Measurements from ENCODE around the gene UNC93B1. TPM values are rescaled to one million over a fixed set of nuclear protein-coding genes. Genes with fewer than 3 reads are reported as not detected.

The UNC93B1 gene
- total RNA-seq, 1 donor: 62.7 TPM

DNA sequence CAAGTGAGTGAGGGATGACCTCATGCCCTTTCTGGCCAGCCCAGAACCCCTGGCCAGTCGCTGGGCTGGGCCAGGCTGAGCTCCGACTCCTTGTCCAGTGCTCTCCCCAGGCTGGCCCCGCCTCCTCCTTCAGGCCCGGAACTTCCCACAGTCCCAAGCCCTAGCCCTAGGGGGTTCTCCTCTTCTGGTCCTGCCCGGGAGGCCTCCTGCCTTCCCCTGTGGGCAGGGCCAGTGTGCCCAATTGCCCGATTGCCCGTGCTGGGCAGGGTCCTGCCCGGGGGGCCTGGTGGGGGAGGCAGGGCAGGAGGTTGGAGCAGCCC, 39.1 kb upstream of the UNC93B1 start:
- no peaks in the 10 kb centered on the region for H3K9me3 ChIP-seq (ENCODE audit: low read depth, low read length)
- no peak overlapping the region for H3K4me3 ChIP-seq (ENCODE audit: low read length)
- H3K27me3 ChIP-seq (ENCODE audit: insufficient read depth, low read length): no peaks in the 10 kb centered on the region
- H3K4me1 ChIP-seq (ENCODE audit: insufficient read depth, low read length): peaks cover 27% of the 10 kb centered on the region

DNA sequence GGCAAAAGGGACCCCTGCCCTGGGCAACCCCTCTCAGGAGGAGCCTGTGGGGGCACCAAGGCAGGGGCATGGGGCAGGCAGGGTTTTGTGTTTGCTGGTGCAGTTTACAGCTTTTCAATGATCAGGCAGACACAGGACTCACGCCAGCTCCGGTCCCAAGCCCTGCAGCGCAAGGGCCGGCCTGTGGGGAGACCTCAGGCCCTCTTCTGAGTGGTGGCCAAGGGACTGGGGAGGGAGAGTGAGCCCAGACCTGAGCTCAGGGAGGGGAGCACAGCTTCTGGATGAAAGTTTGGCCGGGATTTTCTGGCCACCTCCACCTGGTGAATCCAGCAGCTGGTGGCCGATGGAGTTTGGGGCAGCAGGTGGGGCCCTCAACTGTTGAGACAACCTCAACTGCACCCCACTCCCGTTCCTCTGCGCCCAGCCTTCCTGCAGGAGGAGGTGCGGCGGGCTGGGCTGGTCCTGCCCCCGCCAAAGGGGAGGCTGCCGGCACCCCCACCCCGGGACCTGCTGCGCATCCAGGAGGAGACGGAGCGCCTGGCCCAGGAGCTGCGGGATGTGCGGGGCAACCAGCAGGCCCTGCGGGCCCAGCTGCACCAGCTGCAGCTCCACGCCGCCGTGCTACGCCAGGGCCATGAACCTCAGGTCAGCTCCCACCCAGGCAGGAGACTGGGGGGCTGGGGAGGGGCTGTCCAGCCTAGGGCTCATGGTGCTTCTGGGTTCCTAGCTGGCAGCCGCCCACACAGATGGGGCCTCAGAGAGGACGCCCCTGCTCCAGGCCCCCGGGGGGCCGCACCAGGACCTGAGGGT, 38.5 kb upstream of the UNC93B1 start:
- Histone ChIP-seq H3K4me1 (ENCODE audit: insufficient read depth, low read length) (peaks cover 32% of the 10 kb centered on the region), H3K4me3 (ENCODE audit: low read length) (no peak overlapping the region), H3K9me3 (ENCODE audit: low read depth, low read length) (no peaks in the 10 kb centered on the region), H3K27me3 (ENCODE audit: insufficient read depth, low read length) (no peaks in the 10 kb centered on the region)

DNA sequence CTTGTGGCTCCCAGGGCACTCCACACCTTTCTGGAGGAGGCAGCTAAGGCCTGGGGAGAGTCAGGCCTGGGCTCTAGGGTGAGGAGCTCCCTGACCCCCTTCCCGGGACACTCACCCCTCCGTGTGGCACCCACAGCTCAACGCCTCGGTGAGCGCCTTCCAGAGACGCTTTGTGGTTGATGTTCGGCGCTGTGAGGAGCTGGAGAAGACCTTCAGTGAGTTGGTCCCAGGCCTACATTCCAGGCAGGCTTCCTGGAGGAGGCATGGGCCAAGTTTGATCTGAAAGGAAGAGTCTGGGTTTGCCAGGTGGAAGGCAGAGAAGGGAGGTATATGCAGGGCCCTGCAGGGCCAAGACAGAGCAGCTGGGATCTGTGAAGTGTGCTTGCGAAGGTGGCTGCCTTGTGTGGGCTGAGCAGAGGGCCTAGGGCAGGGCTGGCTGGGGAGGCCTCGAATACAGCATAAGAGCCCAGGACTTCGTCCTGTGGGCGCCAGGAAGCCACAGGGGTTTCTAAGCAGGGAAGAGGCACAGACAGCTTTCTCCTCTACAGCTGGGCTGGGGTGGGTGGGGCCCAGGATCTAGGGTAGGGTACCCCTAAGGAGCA, 37.8 kb upstream of the UNC93B1 start:
- H3K27me3 ChIP-seq (ENCODE audit: insufficient read depth, low read length): no peaks in the 10 kb centered on the region
- H3K4me3 ChIP-seq (ENCODE audit: low read length): no peak overlapping the region
- no peaks in the 10 kb centered on the region for H3K9me3 ChIP-seq (ENCODE audit: low read depth, low read length)
- peaks cover 39% of the 10 kb centered on the region for H3K4me1 ChIP-seq (ENCODE audit: insufficient read depth, low read length)

DNA sequence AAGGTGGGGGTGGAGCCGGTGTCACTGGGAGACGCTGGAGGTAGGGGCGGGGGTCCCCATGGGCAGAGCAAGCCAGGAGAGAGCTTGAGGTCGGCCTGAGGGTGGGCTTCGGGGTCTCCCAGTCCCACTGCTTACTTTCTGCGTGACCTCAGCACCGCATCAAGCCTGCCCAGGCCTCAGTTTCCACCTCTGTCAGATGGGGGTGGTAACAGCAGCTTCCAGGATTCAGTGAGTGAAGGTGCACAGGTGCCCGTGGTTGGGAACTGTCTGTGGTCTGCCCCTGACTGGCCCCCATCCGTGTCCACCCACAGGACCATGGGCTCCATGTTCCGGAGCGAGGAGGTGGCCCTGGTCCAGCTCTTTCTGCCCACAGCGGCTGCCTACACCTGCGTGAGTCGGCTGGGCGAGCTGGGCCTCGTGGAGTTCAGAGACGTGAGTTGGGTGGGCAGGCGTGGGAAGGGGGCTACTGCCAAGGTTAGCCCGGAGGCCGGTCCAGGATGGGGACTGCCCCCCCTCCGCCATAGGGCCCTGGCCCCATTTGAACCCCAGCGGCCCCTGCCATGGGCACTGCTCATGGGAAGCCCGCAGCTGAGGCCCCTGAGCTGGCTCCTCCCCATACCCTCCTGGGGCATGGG, 37.2 kb upstream of the UNC93B1 start:
- Histone ChIP-seq H3K4me3 (ENCODE audit: low read length) (peak overlapping the region; percentile 72), H3K9me3 (ENCODE audit: low read depth, low read length) (no peaks in the 10 kb centered on the region), H3K27me3 (ENCODE audit: insufficient read depth, low read length) (no peaks in the 10 kb centered on the region), H3K4me1 (ENCODE audit: insufficient read depth, low read length) (peaks cover 46% of the 10 kb centered on the region)

DNA sequence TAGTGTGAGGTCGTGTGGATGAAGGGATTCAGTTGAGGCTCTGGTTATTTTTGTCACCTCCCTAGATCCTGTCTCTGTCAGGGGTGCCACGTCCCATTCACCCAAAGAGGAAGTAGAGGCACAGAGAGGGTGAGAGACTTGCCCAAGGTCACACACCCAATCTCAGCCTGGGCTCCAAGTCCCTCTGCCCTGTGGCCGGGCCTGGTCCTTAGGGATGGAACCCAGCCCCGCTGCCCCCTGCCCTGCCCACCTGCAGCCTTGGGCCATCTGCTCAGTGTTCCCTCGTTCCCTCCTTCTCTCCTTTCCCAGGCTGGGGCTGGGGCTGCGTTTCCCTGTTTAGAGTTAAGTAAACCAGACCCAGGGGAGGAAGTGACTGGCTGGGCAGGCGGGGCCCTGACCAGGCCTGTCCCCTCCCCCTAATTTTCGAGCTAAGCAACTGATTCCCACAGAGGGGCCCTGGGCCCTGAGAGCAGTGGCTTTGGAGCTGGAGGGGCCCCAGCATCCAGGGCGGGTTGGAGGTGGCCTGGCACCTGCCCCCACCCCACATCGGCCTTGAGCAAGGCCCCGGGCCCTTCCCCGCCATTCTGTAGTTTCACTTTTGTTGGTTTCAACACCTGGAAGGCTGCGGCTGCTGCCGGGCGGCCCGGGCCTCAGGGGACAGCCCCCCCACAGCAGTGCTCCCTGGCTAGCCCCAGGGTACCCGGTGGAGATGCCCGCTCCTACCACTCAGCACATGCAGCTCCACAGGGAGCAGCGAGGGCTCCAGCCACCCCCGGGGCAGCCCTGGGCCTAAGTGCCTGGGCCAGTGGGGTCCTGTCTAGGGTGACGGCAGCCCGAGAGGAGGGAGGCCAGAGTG, 36.4 kb upstream of the UNC93B1 start:
- Histone ChIP-seq H3K4me1 (ENCODE audit: insufficient read depth, low read length) (peaks cover 53% of the 10 kb centered on the region), H3K9me3 (ENCODE audit: low read depth, low read length) (no peaks in the 10 kb centered on the region), H3K27me3 (ENCODE audit: insufficient read depth, low read length) (no peaks in the 10 kb centered on the region), H3K4me3 (ENCODE audit: low read length) (peak overlapping the region; percentile 72)

DNA sequence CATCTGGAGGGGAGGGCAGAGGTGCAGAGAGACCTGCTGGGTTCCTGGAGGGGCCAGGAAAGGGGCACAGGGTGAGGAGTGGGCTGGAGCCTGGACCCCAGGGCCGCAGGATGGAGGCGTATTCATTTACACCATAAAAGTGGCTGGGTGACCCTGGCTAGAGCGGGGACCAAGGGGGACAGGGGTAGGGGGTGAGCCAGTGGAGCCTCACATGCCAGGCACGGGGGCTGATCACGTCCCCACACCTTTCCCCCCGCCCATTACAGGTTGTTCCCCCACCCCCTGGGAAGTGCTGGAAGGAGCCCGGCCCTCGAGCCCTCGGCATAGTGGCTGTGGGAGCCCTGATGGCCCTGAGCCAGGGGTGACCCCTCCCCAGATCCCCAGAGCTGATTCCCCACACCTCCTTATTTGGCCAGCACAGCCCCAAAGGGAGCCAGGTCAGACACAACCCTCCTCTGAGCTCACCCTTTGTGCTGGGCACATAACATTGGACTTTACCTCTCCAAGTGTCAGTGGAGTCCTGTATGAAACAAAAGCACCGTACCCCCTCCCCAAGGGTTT, 35.7 kb upstream of the UNC93B1 start:
- Histone ChIP-seq H3K9me3 (ENCODE audit: low read depth, low read length) (no peaks in the 10 kb centered on the region), H3K4me1 (ENCODE audit: insufficient read depth, low read length) (peaks cover 57% of the 10 kb centered on the region), H3K27me3 (ENCODE audit: insufficient read depth, low read length) (no peaks in the 10 kb centered on the region), H3K4me3 (ENCODE audit: low read length) (peak overlapping the region; percentile 72)

DNA sequence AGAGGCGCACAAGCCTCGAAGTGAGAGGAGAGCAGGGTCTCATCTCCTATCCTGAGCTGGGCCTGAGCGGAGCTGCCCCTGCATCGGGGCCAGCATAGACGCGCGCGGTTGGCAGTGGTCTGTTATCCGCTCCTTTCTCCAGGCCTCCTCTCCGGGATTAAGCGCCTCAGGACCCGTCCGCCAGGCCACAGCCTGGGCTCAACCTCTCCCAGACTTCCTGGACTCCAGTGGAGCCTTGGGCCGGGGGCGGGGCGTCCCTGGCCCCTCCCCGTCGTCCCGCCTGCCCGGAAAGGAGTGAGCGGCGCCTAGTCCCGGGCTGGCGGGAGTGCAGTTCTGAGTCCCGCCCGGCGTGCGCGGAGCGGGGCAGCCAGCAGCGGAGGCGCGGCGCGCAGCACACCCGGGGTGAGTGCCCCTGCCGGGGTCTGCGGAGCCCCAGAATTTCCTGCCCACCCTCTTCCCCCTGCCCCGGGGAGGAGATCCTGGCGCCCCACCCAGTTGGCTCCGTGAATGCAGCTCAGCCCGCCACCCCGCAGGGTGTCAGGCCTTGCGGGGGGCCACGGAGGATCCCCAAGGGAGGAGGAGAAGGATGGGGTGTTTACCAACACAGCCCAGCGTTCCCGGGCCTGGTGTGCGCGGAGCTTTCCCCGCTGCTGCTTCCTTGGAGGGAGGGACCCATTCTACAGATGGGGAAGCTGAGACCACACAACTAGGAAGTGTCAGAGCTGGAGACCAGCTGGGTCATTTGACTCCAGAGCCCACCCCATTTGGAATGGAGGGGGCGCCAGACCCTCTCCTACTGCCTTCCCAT, 35.0 kb upstream of the UNC93B1 start, which contains the start of gene TCIRG1:
TSS of gene TCIRG1 (plus strand) at position 308 of the 808 bp plus-strand sequence. CDS start 2,247 bp downstream, outside the sequence.
- H3K4me1 ChIP-seq (ENCODE audit: insufficient read depth, low read length): peaks cover 57% of the 10 kb centered on the region

DNA sequence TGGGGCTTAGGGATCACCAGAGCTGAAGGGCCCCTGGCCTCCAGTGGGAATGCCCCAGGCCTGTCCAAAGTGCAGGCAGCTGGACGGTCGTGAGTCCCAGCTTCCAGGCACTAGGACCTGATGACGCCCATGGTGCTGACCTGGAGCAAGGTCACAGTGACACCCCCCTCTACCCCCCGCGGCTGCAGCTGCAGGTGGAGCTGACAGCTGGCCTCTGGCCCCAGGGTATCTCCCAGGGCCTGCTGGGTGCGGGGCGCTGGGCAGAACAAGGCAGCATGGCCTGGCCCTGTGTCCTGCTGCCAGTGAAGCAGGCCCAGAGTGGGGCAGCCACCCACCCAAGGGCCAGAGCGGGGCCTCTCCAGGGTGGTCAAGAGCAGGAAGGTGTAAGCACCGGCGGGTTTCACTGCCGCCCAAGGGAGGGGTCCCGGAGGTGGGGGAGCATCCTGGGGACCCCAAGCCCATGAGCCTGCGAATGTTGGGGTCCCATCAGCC, 34.4 kb upstream of the UNC93B1 start:
- H3K4me1 ChIP-seq (ENCODE audit: insufficient read depth, low read length): peaks cover 57% of the 10 kb centered on the region

More for the DNA sequence above, 35.0 kb upstream of the UNC93B1 start, which contains the start of gene TCIRG1:
- Histone ChIP-seq H3K4me3 (ENCODE audit: low read length) (peak within 1 kb of the TSS; percentile 72), H3K9me3 (ENCODE audit: low read depth, low read length) (no peaks in the 10 kb centered on the region), H3K27me3 (ENCODE audit: insufficient read depth, low read length) (no peaks in the 10 kb centered on the region)

DNA sequence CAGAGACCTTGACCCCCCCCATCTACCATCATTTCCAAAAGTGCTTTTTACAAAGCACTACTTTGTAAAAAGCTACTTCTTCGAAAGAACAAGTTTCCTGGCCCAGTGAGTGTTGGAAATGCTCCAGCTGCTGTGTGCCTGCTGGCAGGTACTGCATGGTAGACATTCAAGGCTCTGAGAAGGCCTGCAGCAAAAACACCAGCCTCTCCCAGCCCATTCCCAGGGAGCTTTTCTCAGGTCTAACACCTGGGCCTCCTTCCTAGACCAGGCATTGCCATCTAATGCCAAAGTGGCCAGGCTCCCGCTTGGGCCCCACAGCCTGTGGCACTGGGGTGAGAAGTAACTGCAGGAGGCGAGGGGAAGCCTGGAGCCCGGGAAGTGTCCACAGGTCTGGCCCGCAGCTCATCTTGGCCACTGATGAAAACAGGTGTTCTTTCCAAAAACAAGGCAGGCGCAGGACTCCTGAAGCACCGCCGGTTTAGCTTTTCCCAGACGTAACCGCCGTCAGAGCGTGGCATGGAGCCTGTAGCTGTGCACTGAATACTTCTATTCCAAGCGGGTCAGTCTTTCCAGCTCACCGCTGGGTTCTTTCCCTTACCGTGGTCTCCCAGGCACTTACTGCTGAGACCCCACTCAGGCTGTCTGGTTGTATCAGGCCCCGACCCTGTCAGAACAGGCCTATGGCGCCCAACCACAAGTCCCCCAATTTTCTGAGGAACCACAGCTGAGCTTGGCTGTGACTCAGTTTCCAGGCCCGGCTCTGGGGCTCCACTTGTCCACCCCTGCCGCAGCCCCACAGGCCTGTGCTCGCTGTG, 33.7 kb upstream of the UNC93B1 start:
- Histone ChIP-seq H3K4me1 (ENCODE audit: insufficient read depth, low read length) (peaks cover 57% of the 10 kb centered on the region), H3K9me3 (ENCODE audit: low read depth, low read length) (no peaks in the 10 kb centered on the region), H3K27me3 (ENCODE audit: insufficient read depth, low read length) (no peaks in the 10 kb centered on the region), H3K4me3 (ENCODE audit: low read length) (no peak overlapping the region)

More for the DNA sequence above, 34.4 kb upstream of the UNC93B1 start:
- Histone ChIP-seq H3K9me3 (ENCODE audit: low read depth, low read length) (no peaks in the 10 kb centered on the region), H3K27me3 (ENCODE audit: insufficient read depth, low read length) (no peaks in the 10 kb centered on the region), H3K4me3 (ENCODE audit: low read length) (peak overlapping the region; percentile 72)

DNA sequence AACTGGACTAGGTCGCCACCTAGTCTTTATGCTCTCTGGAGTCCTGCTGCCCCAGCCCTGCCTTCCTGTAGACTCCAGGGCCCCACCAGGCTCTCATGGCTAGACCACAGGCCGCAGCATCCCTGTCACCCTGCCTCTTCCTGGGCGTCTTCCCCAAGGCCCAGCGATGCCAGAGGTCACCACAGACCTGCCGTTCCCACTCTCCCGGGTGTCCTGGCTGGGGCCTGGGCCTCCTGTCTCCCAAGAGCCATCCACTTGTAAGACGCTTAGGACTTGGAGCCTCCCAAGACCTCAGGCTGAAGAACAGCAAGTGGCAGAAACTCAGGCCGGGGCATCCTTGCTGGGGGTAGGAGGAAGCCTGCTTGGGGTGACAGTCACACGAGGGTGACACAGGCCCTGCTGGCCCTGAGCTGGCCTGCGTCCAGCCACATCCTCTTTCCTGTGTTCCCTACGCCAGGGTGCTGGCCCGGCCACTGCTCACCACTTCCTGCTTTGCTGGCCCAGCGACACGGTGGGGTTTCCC, 32.9 kb upstream of the UNC93B1 start:
- H3K9me3 ChIP-seq (ENCODE audit: low read depth, low read length): no peaks in the 10 kb centered on the region
- H3K27me3 ChIP-seq (ENCODE audit: insufficient read depth, low read length): no peaks in the 10 kb centered on the region
- peaks cover 60% of the 10 kb centered on the region for H3K4me1 ChIP-seq (ENCODE audit: insufficient read depth, low read length)
- H3K4me3 ChIP-seq (ENCODE audit: low read length): no peak overlapping the region

DNA sequence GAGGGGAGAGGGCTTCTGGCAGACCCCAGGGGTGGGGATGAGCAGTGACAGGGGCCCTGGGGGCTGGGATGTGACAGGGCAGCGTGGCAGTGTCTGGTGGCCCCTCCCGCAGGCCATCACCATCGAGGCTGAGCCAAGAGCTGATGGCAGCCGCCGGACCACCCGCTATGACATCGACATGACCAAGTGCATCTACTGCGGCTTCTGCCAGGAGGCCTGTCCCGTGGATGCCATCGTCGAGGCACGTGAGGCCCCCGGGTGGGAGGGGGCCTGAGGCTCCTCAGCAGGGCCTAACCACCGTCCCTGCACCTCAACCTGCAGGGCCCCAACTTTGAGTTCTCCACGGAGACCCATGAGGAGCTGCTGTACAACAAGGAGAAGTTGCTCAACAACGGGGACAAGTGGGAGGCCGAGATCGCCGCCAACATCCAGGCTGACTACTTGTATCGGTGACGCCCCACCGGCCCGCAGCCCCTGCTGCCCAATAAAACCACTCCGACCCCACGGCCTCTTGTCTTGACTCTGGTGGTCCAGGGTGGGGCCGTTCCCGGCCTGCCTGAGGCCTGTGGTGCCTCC, 32.3 kb upstream of the UNC93B1 start:
- H3K9me3 ChIP-seq (ENCODE audit: low read depth, low read length): no peaks in the 10 kb centered on the region
- no peak overlapping the region for H3K4me3 ChIP-seq (ENCODE audit: low read length)
- peaks cover 60% of the 10 kb centered on the region for H3K4me1 ChIP-seq (ENCODE audit: insufficient read depth, low read length)

DNA sequence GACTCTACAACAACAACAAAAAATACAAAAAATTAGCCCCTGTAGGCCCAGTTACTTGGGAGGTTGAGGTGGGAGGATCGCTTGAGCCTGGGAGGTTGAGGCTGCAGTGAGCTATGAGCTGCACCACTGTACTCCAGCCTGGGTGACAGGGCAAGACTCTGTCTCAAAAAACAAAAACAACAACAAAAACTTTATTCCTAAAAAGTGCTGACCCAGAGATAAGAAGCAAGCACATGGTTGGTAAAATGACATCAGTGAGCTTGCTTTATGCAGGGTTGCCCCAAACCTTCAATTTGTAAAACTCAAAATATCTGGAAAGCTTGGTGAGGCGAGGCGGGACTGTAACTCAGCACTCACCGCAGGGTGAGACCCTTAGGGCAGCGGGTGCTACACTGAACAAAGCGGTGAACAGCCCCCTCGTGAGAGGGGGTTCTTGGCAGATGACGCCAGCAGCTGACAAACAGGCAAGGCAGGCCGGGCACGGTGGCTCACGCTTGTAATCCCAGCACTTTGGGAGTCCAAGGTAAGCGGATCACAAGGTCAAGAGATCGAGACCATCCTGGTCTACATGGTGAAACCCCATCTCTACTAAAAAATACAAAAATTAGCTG, 31.5 kb upstream of the UNC93B1 start:
- no peaks in the 10 kb centered on the region for H3K9me3 ChIP-seq (ENCODE audit: low read depth, low read length)
- H3K27me3 ChIP-seq (ENCODE audit: insufficient read depth, low read length): no peaks in the 10 kb centered on the region
- H3K4me1 ChIP-seq (ENCODE audit: insufficient read depth, low read length): peaks cover 58% of the 10 kb centered on the region
- no peak overlapping the region for H3K4me3 ChIP-seq (ENCODE audit: low read length)

More for the DNA sequence above, 32.3 kb upstream of the UNC93B1 start:
- H3K27me3 ChIP-seq (ENCODE audit: insufficient read depth, low read length): no peaks in the 10 kb centered on the region
